Activated naive CD4-positive, alpha-beta T cell treated with anti-CD3 and anti-CD28 coated beads, Interleukin-2, amount 50 U/mL, for 24 hours (primary cell): Measurements from ENCODE around the gene LRMDA.

Experiments
- H3K27ac Mint-ChIP-seq: one replicate; pipeline ENCODE4 v1.8.0; 2021; ENCODE audit warnings: mild to moderate bottlenecking, mixed read lengths
- H3K27me3 Mint-ChIP-seq: one replicate; pipeline ENCODE4 v1.8.0; 2021; ENCODE audit warnings: mixed read lengths
- H3K36me3 Mint-ChIP-seq: one replicate; pipeline ENCODE4 v1.8.0; 2021; ENCODE audit warnings: mixed read lengths
- H3K4me1 Mint-ChIP-seq: one replicate; pipeline ENCODE4 v1.8.0; 2021; ENCODE audit warnings: mixed read lengths
- H3K4me3 Mint-ChIP-seq: one replicate; pipeline ENCODE4 v1.8.0; 2021; ENCODE audit warnings: mild to moderate bottlenecking, mixed read lengths
- H3K9me3 Mint-ChIP-seq: one replicate; pipeline ENCODE4 v1.8.0; 2021; ENCODE audit warnings: mixed read lengths

Gene LRMDA

GRCh38 chr10:75407713-75408508, 23.5 kb upstream of the LRMDA start:
- no peaks in the 10 kb centered on the region for H3K9me3 Mint-ChIP-seq
- peaks cover 46% of the 10 kb centered on the region for H3K27me3 Mint-ChIP-seq
- H3K36me3 Mint-ChIP-seq = no peaks in the 10 kb centered on the region
- no peak overlapping the region for H3K27ac Mint-ChIP-seq
- H3K4me3 Mint-ChIP-seq = peak overlapping the region; percentile 74
- H3K4me1 Mint-ChIP-seq = peaks cover 26% of the 10 kb centered on the region

- Mint-ChIP-seq H3K36me3 (no peaks in the 10 kb centered on the region), H3K4me1 (peaks cover 21% of the 10 kb centered on the region), H3K4me3 (peak overlapping the region; percentile 57), H3K9me3 (no peaks in the 10 kb centered on the region), H3K27me3 (peaks cover 42% of the 10 kb centered on the region), H3K27ac (no peak overlapping the region)
Measured at GRCh38 chr10:75408509-75408875, 22.9 kb upstream of the LRMDA start.

DNA sequence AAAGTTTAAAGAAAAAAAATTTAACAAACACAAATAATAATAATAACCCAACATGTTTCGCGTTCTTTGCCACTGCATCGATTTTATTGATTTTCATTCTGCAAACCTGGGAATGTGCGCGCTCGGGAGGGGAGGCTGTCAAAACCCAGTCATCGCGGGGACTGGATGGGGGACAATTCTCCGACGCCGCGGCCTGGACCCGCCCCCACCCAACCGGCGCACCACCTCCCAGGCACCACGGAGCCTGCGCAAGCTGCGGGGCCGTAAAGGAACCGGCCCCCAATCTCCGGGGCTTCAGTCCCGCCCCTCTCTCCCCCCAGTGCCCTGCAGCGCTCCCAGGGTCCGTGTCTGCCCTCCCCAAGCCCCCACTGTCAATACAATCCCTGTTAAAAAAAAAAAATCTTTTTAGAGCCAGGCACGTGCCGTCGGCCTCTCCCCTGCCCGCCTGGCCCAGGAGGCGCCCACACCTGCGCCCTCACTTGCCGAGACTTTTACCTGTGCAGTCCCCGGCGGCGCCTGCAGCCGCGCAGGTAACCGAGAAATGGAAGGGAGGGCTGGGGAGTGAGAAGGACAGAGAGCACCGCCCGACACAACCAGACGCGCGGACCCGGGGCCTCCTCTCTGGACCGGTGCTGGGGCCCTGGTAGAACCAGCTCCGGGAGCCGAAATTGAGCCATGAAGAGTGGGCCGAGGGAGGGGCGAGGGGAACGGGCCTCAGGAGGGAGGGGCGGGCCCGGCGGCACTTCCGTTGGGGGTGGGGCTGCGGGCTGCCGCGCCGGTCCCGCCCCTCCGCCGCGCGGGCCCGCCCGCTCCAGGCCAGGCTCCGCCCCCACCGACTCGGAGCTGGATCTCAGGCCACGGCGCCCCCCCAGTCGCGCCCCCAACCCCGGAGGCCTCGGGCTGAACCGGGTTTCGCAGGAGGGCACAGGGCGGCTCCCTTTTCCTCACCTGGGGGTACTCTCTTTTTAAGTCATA, 22.2 kb upstream of the LRMDA start:
- Mint-ChIP-seq H3K27ac (no peak overlapping the region), H3K4me1 (peaks cover 16% of the 10 kb centered on the region), H3K9me3 (no peaks in the 10 kb centered on the region), H3K27me3 (peaks cover 40% of the 10 kb centered on the region), H3K4me3 (peak overlapping the region; percentile 78), H3K36me3 (no peaks in the 10 kb centered on the region)

DNA sequence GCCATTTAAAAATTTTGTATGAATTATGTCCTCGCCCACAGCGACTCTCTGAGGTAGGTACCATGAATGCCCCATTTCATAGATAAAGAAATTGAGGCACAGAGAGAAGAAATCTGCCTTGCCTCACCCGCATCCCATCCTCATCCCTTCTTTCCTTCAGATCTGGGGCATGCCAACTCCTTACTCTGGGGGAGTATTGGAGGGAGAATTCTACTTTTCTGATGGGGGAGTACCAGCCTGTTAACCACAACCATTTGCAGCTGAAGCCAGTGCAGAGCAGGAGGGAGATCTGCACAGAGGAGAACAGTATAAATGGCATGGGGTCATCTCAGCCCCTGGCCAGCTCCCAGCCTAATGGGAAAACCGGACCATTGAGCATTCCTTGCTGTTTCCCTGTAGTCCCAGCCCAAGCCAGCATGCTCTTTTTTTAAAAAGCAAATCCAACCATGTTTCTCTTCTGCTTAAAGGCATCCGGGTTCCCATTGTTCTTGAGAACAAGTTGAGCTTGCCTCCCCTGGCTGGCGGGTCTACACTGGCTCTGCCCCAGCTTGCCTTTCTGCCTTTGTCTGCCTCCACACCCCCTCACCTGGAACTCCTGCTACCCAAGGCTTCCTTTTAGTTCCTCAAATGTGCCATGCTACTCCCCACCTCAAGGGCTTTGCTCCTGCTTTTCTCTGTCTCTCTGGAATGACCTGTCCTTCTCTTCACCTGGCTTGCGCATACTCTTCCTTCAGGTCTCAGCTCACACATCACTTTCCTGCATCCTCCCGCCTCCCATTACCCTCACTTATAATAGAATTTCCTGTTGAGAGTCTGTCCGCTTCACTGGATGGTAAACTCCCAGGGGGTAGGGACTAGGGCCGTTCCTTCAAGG, 21.1 kb upstream of the LRMDA start:
- Mint-ChIP-seq H3K36me3 (no peaks in the 10 kb centered on the region), H3K27me3 (peaks cover 40% of the 10 kb centered on the region), H3K4me3 (peak overlapping the region; percentile 78), H3K4me1 (peaks cover 16% of the 10 kb centered on the region), H3K27ac (no peak overlapping the region), H3K9me3 (no peaks in the 10 kb centered on the region)

- peaks cover 6% of the 10 kb centered on the region for H3K4me1 Mint-ChIP-seq
- H3K4me3 Mint-ChIP-seq = no peak overlapping the region
- no peaks in the 10 kb centered on the region for H3K9me3 Mint-ChIP-seq
- no peaks in the 10 kb centered on the region for H3K36me3 Mint-ChIP-seq
- peaks cover 32% of the 10 kb centered on the region for H3K27me3 Mint-ChIP-seq
- H3K27ac Mint-ChIP-seq = no peak overlapping the region
Measured at GRCh38 chr10:75414527-75414926, 16.9 kb upstream of the LRMDA start.

DNA sequence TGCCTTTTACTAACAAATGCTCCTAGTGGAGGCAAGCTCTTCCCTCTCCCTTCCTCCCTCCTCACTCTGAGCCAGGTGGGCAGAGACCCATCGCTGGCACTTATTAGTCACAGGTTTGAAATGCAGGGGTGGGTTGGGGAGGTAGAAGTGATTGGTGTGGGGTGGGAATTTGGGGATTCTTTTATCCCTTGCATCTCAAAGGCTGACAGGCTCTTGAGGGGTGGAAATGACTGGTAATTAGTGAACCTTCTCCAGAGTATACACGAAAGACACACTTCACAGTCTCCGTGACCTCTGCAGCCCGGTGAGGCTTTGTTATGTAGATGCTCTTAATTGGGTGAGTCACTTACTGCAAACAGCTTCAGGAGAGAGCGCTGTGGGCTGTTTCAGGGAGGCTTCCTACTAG, 13.9 kb upstream of the LRMDA start:
- no peaks in the 10 kb centered on the region for H3K36me3 Mint-ChIP-seq
- no peaks in the 10 kb centered on the region for H3K4me1 Mint-ChIP-seq
- no peaks in the 10 kb centered on the region for H3K9me3 Mint-ChIP-seq
- no peak overlapping the region for H3K4me3 Mint-ChIP-seq
- peaks cover 21% of the 10 kb centered on the region for H3K27me3 Mint-ChIP-seq
- no peak overlapping the region for H3K27ac Mint-ChIP-seq

DNA sequence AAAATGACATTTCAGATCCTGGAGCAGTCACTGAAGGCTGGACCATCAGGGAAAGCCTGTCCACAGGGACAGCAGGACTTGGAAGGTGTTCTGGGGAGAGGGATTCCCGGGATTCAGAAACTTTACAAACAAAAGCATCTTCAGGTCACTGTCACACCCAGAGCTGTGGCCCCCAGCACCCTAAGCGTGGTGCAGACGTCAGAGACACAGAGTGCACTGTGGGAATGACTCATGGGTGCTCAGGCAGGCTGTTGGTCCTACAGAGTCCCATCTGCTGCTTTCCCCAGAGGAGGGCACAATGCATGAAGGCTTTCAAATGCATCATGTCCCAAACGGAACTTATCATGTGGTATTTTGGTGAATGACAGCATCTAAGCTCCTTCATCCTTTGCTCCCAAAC, 13.1 kb upstream of the LRMDA start:
- Mint-ChIP-seq H3K9me3 (no peaks in the 10 kb centered on the region), H3K4me3 (no peak overlapping the region), H3K36me3 (no peaks in the 10 kb centered on the region), H3K27ac (no peak overlapping the region), H3K4me1 (no peaks in the 10 kb centered on the region), H3K27me3 (peaks cover 17% of the 10 kb centered on the region)

DNA sequence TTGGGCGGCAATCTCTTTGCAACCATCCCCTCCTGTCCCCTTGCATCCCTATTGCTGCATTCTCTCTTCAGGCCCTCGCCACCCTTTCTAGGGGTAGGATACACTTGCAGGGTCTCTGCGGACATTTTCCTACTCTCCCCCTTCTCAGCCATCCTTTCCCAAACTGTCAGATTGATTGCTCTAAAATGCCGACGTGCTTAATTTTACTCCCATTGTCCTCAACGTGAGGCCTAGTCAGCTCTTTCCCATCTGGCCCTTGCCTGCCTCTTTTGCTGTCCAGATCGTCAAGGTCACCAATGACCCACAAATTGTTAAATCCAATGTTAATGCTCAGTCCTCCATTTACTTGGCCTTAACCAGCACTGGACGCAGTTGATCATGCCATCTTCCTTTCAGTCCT, 12.7 kb upstream of the LRMDA start:
- H3K27ac Mint-ChIP-seq = no peak overlapping the region

DNA sequence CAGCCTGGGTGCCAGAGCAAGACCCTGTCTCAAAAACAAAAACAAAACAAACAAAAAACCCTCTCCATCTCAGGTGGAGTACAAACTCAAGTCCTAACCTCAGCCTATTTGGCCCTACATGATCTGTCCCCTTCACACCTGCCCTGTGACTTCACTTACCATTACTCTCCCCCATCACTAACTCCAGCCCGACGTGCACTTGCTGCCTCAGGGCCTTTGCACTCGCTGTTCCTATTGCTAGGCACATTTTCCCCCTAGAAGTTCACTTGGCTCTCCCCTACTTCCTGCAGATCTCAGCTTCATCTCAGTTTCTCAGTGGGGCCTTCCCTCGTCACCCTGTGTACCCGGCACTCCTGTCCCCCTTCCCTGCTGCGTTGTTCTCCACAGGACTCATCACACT, 8.5 kb upstream of the LRMDA start:
- Mint-ChIP-seq H3K36me3 (no peaks in the 10 kb centered on the region), H3K4me3 (no peak overlapping the region), H3K27me3 (peaks cover 5% of the 10 kb centered on the region), H3K9me3 (no peaks in the 10 kb centered on the region), H3K4me1 (no peaks in the 10 kb centered on the region), H3K27ac (no peak overlapping the region)

More for the DNA sequence above, 12.7 kb upstream of the LRMDA start:
- no peaks in the 10 kb centered on the region for H3K9me3 Mint-ChIP-seq
- H3K36me3 Mint-ChIP-seq = no peaks in the 10 kb centered on the region
- H3K4me1 Mint-ChIP-seq = no peaks in the 10 kb centered on the region
- no peak overlapping the region for H3K4me3 Mint-ChIP-seq
- peaks cover 16% of the 10 kb centered on the region for H3K27me3 Mint-ChIP-seq

- H3K4me3 Mint-ChIP-seq = no peak overlapping the region
- no peaks in the 10 kb centered on the region for H3K4me1 Mint-ChIP-seq
- no peak overlapping the region for H3K27ac Mint-ChIP-seq
- H3K9me3 Mint-ChIP-seq = no peaks in the 10 kb centered on the region
- H3K27me3 Mint-ChIP-seq = peaks cover 9% of the 10 kb centered on the region
- H3K36me3 Mint-ChIP-seq = no peaks in the 10 kb centered on the region
Measured at GRCh38 chr10:75424571-75424970, 6.9 kb upstream of the LRMDA start.

GRCh38 chr10:75425291-75426079, 5.9 kb upstream of the LRMDA start:
- Mint-ChIP-seq H3K27me3 (peaks cover 14% of the 10 kb centered on the region), H3K27ac (no peak overlapping the region), H3K4me3 (no peak overlapping the region), H3K9me3 (no peaks in the 10 kb centered on the region), H3K36me3 (no peaks in the 10 kb centered on the region), H3K4me1 (peaks cover 2% of the 10 kb centered on the region)

- no peak overlapping the region for H3K4me3 Mint-ChIP-seq
- peaks cover 6% of the 10 kb centered on the region for H3K4me1 Mint-ChIP-seq
- no peaks in the 10 kb centered on the region for H3K9me3 Mint-ChIP-seq
- peaks cover 16% of the 10 kb centered on the region for H3K27me3 Mint-ChIP-seq
- H3K27ac Mint-ChIP-seq = no peak overlapping the region
- no peaks in the 10 kb centered on the region for H3K36me3 Mint-ChIP-seq
Measured at GRCh38 chr10:75426880-75427279, 4.5 kb upstream of the LRMDA start.

DNA sequence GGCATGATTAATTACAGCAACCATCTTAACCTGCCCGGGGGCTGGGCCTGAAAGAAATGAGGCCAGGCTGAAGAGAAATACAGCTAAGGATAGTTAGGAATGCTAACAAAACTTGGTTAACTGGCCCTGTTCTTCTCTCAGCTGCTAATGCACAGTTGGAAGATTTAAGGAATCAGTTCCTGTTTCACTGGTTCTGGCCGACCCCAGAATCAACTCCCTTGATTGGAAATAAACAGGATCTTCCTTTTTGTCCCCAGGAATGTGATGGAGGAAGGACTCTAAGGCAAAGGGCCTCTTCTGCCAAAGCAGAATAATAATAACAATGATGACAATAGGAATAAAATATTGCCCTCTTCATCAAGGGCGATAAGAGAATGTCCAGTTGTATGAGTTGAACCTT, 3.5 kb upstream of the LRMDA start:
- no peak overlapping the region for H3K4me3 Mint-ChIP-seq
- no peaks in the 10 kb centered on the region for H3K36me3 Mint-ChIP-seq
- peaks cover 21% of the 10 kb centered on the region for H3K27me3 Mint-ChIP-seq
- H3K27ac Mint-ChIP-seq = no peak overlapping the region
- no peaks in the 10 kb centered on the region for H3K9me3 Mint-ChIP-seq
- peaks cover 7% of the 10 kb centered on the region for H3K4me1 Mint-ChIP-seq

- H3K9me3 Mint-ChIP-seq = no peaks in the 10 kb centered on the region
- no peak overlapping the region for H3K4me3 Mint-ChIP-seq
- H3K27ac Mint-ChIP-seq = no peak overlapping the region
- H3K27me3 Mint-ChIP-seq = peaks cover 25% of the 10 kb centered on the region
- peaks cover 7% of the 10 kb centered on the region for H3K4me1 Mint-ChIP-seq
- no peaks in the 10 kb centered on the region for H3K36me3 Mint-ChIP-seq
Measured at GRCh38 chr10:75428434-75429158, 2.8 kb upstream of the LRMDA start.
